GM18951 (cell line): ENCODE data around the gene UBR3.

Experiments used
- POLR2A ChIP-seq: IDR thresholded peaks from 4 replicates; pipeline ENCODE4 v1.6.1; 2011; ENCODE audit warnings: mild to moderate bottlenecking; ENCODE audit not compliant: insufficient read length, insufficient read depth; ENCODE audit errors: extremely low read depth
- in situ Hi-C: fragments of 300-500 bp; cut with MboI; formaldehyde crosslinking; loops from one replicate; pipeline ENCODE4 v1.12.0; 2022; ENCODE audit warnings: low sequenced_read_pairs, mixed read lengths, inconsistent platforms; ENCODE audit not compliant: unreplicated experiment

Gene UBR3

GRCh38 chr2:170086751-170087412, 259.6 kb downstream of the UBR3 start:
- in situ Hi-C loops = no loop called here
- TF ChIP-seq POLR2A = no peak

- no peak for TF ChIP-seq POLR2A
- in situ Hi-C loops = no loop called here
Observed at GRCh38 chr2:170087413-170087793, 260.1 kb downstream of the UBR3 start.

GRCh38 chr2:170088776-170089175, 261.5 kb downstream of the UBR3 start:
- in situ Hi-C loops = no loop called here
- TF ChIP-seq POLR2A = no peak

GRCh38 chr2:170090229-170090628, 263.0 kb downstream of the UBR3 start:
- TF ChIP-seq POLR2A = no peak
- in situ Hi-C loops = no loop called here

- in situ Hi-C loops = no loop called here
- no peak for TF ChIP-seq POLR2A
Observed at GRCh38 chr2:170091436-170091835, 264.2 kb downstream of the UBR3 start.

- no peak for TF ChIP-seq POLR2A
- in situ Hi-C loops = no loop called here
Observed at GRCh38 chr2:170092436-170093060, 265.3 kb downstream of the UBR3 start.

GRCh38 chr2:170095380-170095779, 268.1 kb downstream of the UBR3 start:
- in situ Hi-C loops = no loop called here
- TF ChIP-seq POLR2A = no peak

- TF ChIP-seq POLR2A = no peak
- in situ Hi-C loops = no loop called here
Observed at GRCh38 chr2:170098626-170099312, 271.5 kb downstream of the UBR3 start.

- no peak for TF ChIP-seq POLR2A
- in situ Hi-C loops = no loop called here
Observed at GRCh38 chr2:170101789-170102188, 274.5 kb downstream of the UBR3 start.

- in situ Hi-C loops = no loop called here
- TF ChIP-seq POLR2A = no peak
Observed at GRCh38 chr2:170106102-170106840, 279.0 kb downstream of the UBR3 start.

GRCh38 chr2:170113168-170113894, 286.1 kb downstream of the UBR3 start:
- in situ Hi-C loops = no loop called here
- no peak for TF ChIP-seq POLR2A

GRCh38 chr2:170115501-170116229, 288.4 kb downstream of the UBR3 start:
- in situ Hi-C loops = no loop called here
- TF ChIP-seq POLR2A = no peak
